Stimulated activated CD8-positive, alpha-beta memory T cell treated with anti-CD3 and anti-CD28 coated beads, Interleukin-15, amount 100 ng/mL, for 48 hours (primary cell): ENCODE data around the gene PLXNC1.
"Not testable (repeated sequence)": the region's sequence is repeated elsewhere in the genome, so short reads cannot be mapped to it uniquely, and the experiment has no call there.

Source experiments
- DNase-seq, 2 donors: peaks; one replicate each; pipeline ENCODE4 v3.0.0-alpha.2; 2020; ENCODE audit warnings: low read depth in 2 of 2

Gene PLXNC1

DNA sequence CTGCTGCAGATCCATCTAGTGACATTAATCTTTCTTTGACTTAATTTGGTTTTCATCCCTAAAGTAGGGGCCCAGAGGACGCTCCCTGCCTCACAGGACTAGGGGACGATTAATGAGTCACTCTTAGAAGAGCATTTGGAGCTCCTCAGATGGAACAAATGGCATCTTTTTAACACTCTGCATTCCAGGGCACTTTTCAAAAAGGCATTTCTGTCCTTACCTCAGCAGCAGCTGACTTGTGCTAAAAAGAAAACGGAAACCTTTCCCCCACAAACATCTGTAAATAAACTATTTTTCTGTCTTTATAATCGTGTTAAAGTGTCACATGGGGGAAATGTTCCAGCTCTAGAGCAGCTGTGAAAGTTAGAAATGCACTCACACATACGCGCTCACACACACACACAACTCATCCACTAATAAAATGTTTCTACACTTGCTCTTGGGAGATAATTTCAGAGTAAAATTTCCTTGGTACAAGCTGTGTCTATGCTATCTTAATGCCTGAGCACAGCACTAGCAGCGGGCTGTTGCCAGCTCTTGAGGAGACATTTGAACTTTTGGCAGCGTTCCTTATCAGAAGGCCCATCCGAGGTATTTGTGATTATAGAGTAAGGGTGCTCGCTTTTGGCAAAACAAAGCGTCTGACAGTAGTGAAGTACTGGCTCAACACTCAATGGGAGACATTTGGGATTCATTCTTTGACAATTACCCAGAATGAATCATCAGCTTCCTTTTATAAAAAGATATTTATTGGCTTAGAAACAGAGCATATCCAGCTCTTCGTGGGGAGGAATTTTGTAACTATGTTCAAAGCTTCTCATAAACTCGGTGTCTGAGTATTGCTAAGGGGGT is 141.3 kb downstream of the PLXNC1 start:
- DNase-seq: no peak

DNA sequence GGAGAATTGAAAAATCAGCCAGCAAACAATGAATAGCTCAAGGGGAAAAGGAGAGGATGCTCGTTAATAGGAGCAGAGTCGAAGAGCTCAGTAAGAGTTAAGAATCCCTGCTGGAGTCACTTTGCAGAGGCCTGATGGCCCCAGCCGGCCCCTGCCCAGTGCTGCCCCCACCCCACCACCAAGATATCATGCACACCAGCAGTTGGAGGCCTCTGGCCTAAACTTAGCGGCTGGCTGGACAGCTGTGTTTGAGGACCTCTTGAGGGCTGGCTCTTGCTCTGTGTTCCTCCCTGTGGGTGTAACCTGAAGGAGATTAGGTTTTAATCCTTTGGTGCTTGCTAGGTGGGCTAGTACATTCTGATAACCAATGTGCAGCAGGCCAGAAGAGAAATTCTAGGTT is 142.0 kb downstream of the PLXNC1 start:
- no peak for DNase-seq

DNA sequence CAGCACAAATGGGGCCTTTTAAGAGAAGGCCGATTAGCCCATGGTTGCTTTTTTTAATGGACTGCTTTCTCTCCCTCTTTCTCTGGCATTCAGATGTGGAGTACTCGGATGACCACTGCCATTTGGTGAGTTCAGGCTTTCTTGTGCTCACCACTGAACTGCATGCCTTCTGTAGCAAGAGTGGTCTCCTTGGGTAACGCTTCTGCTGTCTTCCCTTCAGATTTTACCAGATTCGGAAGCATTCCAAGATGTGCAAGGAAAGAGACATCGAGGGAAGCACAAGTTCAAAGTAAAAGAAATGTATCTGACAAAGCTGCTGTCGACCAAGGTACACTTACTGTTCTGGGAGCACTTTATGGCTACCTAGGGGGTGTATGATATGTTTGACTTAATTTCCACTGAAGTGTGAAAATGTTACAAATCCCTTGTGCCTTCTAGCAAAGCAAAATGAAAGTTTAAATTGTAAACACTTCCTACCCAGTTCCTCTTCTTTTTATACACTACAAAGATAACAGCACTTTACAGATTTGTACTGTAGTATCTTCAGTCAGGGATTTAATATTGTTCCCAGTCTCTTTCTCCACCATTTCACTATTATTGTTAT is 148.8 kb downstream of the PLXNC1 start:
- no peak for DNase-seq

DNA sequence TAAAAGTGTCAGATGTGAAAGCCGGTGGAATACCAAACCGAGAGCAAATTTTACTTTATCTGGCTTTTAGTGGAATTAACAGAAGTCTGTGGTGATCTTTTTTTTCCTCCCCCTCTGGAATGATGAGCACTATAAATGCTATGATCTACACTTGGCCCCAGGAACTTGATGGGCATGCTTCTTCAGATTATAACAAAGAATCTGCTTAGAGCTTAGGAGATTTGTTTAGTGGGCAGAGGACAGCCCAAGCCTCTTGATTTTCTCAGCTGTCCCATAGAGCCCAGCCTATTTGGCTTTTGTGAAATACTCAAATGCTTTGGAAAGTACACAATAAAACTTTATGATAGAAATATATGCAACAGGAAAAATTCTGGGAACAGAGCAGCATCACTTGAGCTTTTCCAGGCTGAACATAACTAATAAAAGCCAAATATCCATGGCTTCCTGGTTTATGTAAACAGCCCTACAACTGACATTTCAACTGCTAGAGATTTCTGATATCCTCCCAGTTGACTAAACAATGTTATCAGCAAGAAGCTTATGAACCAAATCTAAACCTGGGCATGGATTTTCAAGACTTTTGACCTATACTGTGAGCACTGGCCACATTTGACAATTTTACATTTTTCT is 149.6 kb downstream of the PLXNC1 start:
- no peak for DNase-seq

DNA sequence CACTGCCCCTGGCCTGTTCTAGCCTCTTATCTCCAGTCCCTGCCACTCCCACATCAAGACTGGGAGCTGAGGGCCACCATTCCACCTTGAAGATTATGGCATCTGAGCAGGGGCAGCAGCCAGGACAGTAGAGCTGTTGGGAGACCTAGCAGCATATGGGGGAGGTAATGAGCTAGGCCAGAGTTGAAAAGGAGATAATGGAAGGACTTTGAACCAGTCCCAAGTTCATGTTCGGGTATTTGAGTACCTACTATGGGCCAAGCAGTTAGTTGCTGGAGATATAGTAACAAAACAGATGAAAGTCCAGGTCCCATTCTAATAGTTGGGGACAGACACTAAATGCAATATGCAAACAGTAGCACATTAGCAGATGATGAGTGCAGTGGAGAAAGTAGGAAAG is 151.5 kb downstream of the PLXNC1 start:
- no peak for DNase-seq

DNA sequence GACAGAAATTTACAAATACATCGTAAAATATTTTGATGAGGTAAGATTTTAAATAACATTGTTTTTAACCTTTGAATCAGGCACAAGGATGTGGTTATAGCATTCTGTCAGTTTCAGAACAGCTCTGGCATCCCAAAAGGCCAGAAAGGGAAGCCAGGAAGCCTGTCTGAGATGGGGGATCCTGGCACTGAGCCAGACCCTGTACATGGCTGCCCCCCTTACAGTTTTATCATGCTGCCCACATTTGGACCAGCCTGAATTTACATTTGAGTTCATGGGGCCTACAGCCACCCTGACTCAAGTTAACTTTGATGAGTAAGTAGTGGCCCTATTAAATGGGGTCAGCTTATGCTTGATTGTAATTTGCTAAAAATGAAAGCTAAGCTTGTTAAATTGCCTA is 155.6 kb downstream of the PLXNC1 start:
- no peak for DNase-seq

DNA sequence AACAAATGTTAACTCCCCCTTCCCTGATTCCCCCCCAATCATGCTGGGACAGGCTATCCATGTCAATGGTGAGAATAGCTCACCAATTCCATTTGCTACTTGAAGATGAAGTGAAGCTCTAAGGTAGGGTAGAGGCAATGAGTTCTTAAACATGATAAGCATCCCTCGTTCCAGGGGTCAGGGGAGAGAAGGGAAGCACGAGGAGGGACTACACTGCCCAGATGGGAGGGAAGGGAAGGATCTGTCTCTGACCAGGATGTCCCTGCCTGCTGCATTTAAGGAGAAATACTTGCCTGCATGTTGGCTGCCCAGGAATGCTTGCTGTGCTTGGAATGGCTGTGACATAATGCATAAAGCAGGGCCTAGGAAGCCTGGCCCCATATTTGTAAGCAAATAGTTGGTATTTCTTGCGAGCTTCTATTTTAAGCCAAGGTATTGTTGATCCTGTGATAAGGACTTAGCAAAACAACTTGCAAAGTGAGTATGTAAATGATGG is 156.2 kb downstream of the PLXNC1 start:
- DNase-seq: no peak

DNA sequence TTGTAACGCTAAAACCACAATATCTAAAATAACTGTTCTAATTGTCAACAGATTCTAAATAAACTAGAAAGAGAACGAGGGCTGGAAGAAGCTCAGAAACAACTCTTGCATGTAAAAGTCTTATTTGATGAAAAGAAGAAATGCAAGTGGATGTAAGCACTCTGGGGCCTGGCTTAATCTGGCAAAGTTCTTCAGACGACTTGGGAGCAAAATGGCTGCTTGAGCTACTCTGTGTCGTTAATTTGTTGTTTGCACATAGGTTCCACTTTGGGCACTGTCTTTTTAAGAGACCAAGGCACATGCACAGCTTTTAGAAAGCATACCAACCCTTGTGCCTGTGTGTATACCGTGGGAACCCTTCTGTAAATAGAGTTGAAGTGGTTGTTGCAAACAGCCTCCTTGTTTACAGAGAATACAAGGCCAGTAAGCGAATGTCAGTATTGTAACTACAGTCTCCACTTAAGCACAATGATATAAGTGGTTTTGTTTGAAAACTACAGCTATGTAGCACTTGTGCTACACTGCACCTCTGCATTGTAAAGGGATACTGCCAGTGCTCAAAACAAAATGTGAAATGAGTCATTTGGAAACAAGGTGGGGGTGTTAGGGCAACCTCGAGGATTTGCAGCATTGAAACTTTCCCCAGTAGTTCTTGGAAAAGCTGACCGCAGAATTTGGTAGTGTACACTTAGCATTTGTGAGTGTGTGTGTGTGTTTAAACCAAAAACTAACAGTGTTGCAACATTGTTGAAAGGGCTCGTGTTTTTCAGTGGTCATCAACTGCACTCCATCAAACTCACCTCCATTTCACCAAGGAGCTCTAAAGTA is 157.0 kb downstream of the PLXNC1 start:
- DNase-seq: peak; percentile 28 to 45

DNA sequence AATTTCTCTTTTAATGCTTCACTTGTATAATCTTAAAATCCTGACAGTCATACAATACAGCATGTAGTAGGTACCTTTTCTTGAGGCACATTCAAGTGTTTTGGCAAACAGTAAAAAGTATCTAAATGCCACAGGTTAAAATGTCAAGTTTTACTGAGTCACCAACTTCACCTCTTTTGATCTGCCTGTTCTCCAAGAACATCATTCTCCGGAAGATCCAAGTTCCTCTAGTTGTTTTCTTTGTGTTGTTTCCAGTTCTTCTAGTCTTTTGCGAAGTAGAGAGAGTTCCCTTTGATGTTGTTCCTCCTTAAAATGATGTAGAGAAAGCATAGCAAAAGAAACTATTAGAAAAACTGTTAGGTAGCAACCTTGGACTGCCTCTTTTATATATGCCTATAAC is 160.2 kb downstream of the PLXNC1 start:
- no peak for DNase-seq

DNA sequence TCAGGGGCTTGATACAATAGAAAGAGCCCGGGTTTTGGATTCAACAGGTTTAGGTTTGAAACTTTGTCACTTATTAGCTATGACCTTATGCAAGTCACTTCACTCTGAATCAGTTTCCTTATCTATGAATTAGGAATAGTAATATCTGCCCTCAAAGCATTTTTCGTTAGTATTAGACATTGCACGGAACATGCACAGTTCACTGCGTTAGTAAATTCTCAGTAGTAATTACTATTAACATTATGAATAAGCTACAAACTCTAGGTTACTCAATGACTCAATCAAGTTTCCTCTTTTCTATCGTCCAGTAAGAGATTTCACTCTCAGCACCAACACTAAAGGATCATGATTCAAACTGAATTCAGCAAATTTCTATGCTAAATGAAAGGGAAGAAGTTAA is 161.0 kb downstream of the PLXNC1 start:
- no peak for DNase-seq

DNA sequence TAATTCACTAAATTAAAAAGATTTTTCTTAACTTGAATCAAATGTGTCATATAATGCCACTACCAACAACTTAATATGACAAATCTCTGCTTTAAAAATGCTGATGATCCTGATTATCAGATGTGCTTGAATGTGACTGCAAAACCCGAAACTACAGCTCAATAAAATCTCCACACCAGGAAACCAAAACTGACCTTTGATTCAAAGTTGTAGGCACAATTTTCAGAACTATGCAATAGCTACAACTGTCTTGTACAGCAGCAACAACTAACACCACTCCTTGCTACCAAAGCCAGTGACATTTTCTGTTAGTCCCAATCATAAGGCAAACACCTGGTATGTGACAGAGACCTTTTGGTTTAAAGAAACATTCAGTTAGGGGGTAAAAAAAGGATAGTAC is 164.0 kb downstream of the PLXNC1 start:
- DNase-seq: no peak

DNA sequence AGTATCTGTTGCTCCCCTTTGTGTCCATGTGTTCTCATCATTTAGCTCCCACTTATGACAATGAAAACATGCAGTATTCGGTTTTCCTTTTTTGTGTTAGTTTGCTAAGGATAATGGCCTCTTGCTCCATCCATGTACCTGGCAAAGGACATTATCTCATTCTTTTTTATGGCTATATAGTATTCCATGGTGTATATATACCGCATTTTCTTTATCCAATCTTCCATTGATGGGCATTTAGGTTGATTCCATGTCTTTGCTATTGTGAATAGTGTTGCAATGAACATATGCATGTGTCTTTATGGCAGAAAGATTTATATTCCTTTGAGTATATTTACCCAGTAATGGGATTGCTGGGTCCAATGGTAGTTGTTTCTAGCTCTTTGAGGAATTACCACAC is 168.2 kb downstream of the PLXNC1 start:
- DNase-seq: not testable (repeated sequence)

DNA sequence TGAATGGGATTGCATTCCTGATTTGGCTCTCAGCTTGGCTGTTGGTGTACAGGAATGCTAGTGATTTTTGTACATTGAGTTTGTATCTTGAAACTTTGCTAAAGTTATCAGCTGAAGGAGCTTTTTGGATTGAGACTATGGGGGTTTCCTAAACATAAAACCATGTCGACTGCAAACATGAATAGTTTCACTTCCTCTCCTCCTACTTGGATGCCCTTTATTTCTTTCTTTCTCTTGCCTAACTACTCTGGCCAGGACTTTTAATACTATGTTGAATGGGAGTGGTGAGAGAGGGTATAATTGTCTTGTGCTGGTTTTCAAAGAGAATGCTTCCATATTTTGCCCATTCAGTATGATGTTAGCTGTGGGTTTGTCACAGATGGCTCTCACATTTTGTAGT is 169.8 kb downstream of the PLXNC1 start:
- no peak for DNase-seq

DNA sequence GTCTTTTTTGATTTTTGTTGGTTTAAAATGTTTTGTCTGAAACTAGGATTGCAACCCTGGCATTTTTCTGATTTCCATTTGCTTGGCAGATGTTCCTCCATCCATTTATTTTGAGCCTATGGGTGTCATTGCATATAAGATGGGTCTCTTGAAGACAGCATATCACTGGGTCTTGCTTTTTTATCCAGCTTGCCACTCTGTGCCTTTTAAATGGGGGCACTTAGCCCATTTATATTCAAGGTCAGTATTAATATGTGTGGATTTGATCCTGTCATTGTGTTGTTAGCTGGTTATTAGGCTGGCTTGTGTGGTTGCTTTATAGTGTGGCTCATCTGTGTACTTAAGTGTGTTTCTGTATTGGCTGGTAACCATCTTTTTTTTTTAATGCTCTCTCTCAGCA is 171.7 kb downstream of the PLXNC1 start:
- no peak for DNase-seq

DNA sequence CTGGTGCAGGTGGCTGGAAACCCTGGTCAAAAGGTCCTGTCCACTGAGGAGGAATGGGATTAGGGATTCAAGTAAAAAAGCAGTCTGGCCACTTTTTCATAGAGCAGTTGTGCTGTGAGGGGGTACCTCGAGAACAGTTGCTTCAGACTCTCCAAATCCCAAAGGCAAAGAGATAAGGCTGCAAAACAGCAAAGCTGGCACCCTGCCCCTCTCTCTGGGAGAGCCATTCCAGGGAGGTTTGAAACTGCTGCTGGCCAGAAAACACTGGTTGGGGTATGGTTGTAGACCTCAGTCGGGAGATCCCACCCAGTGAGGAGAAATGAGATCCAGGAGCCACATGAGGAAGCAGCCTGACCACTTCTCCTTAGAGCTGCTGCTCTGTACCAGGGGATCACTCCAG is 174.0 kb downstream of the PLXNC1 start:
- no peak for DNase-seq

DNA sequence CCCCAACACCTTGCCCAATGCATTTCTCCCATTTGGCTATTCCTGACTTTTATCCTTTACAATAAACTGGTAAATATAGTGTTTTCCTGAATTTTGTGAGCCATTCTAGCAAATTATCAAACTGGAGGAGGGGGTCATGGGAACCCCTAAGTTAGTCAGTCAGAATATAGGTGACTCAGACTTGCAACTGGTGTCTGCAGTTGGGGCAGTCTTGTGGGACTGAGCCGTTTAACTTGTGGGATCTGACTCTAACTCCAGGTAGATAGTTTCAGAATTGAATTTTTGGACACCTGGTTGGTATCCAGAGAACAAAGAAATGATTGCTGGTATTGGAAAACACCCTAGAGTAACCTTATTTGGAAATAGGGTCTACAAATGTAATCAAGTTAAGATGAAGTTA is 177.9 kb downstream of the PLXNC1 start:
- no peak for DNase-seq

DNA sequence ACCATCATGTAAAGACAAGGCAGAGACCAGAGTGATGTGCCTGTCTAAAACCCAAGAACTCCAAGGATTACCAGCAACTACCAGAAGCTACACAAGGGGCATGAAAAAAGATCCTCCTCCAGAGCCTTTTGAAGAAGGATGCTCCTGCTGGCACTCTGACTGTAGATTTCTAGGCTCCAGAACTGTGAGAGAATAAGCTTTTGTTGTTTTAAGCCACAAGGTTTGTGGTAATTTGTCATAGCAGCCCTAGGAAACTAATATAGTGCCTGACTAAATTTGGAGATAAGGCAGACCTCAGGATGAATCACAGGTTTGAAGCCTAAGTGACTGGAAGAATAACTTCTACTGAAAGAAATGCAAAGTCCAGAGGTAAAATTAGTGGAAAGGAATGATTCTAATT is 178.3 kb downstream of the PLXNC1 start:
- no peak for DNase-seq

DNA sequence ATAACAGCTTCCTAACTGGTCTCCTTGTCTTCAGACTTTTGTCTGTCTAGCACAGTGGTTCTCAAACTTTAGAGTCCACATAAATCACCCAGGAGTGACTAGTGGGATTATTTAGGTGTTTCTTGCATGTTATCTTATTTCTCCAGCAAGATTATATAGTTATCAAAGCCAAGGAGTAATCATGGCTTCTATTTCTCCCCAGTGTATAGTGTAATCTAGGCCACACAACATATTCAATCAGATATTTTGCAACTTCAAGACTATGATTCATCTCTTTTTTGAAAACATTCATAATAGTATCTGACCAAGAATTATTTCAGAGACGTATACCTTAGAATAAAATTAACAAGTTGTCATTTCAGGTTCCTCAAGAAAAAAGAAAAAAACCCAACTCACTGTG is 179.4 kb downstream of the PLXNC1 start:
- DNase-seq: no peak

DNA sequence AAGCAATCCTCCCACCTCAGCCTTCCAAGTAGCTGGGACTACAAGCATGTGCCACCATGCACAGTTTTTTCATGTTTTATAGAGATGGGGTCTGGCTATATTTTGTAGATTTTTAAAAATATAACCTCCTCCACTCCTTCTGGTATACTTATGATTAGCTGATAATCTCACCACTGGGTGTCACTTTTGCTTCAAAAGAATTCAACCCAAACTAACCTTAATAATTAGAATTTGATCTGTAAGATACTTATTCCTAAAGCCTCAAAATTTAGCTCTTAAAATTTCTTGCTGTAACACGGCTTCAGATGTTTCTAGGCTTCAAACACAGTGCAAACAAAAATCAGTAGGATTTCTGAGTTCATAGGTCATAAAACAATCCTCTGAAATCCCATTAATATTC is 181.0 kb downstream of the PLXNC1 start:
- no peak for DNase-seq

DNA sequence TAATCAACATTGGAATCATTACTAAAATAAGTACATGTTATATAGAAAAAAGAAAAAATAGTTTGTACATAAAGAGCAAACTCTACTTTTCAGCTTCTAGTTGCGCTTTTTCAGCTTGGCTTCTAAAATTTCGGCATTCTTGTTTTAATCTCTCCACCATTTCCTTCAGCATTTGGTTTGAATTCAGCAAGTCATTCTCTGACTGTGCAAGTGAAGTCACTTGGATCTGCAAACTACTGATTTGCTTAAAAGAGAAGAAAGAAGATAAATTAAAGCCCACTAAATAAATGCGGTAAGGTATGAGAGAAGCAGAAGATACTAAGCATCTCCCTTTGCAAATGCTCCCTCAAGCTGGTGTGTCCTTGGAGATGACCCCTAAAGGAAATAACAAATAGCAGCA is 185.0 kb downstream of the PLXNC1 start:
- no peak for DNase-seq

DNA sequence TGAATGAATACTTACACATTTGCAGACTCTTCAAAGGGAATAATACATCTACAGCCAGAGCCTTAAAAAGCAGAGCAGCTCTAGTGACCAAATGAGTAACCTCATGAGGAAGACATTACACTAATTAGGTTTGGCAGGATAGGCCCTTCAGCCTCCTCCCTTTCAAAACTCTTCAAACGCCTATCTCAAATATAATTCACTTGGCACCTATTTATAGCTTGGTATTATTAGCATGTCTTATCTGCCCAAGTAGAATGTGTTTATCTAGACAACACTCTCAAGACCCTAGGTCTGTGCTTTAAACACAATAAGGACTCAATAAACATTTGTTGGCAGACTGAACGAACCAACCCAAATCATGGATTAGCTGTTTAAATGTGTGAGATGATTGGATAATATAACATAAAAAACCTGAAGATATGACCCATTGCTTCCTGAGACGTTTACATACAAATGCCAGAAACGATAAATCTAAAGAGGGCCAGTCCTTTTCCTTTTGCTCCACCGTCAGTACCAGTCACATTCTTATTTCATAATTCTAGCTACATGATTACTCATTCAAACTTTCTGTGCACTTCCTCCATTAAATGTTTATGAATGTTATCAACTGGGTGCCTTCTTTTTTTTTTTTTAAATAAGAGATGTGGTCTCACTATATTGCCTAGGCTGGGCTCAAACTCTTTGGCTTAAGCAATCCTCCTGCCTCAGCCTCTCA is 188.0 kb downstream of the PLXNC1 start:
- no peak for DNase-seq
